CD4-positive, alpha-beta T cell treated with Interleukin-15 for 1 hour (primary cell): ENCODE data around the gene LPXN.

ENCODE experiments used
- DNase-seq: peaks from one replicate; pipeline ENCODE4 v3.0.0-alpha.2; 2020

Gene LPXN

GRCh38 chr11:58578635-58579191 is 3.1 kb upstream of the LPXN start, which contains the start of gene ZFP91:
Gene ZFP91 (plus strand): TSS chr11:58579063. CDS start chr11:58579282, 219 bp downstream.
- peak; percentile 98 for DNase-seq

DNA sequence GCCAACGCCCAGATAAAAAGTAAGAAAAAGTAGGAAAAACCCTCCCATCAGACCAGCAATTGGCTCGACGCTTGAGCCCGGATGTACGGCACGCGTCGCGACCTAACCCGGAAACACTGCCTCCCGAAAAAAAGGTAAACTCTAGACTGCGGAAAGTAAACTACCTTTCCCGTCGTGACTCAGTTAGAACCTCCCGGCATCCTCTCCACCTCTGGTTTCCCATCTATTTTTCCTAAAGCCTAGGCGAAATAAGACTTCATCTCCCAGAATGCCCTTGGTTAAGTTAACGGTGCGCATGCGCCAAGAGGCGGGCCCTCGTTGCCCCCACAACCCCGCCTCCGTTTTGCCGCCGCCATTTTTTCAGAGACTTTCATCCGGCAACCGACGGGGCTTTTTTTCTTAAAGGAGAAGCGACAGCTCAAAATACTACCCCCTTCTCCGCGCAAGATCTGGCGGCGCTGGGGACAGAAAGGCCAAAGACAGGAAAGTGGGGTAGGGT is 2.5 kb upstream of the LPXN start:
- peak; percentile 94 for DNase-seq

- peak; percentile 88 for DNase-seq
Observed at GRCh38 chr11:58577555-58578135, 2.0 kb upstream of the LPXN start.

DNA sequence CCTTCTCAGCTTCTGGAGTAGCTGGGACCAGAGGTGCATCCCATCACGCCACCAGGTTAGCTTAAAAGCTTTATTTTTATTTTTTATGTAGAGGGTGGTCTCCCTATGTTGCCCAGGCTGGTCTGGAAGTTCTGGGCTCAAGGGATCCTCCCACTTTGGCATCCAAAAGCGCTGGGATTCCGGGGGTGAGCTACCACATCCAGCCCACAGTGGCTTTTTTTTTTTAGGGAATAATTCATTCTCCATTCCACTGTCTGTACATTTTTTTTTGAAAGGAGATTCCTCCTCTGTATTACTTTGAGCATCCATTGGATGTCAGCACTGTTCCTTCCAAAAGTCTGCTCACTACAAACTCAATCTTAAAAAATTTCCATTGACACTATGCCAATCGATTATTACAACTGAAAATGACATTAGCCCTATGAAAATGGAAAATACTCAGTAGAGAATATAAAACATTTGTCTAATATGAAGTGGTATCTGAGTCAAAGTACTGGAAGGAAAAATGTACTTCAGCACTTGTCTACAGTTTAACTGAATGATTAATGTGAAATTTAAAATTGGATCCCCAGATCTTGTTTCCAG is 1.3 kb upstream of the LPXN start:
- no peak for DNase-seq

DNA sequence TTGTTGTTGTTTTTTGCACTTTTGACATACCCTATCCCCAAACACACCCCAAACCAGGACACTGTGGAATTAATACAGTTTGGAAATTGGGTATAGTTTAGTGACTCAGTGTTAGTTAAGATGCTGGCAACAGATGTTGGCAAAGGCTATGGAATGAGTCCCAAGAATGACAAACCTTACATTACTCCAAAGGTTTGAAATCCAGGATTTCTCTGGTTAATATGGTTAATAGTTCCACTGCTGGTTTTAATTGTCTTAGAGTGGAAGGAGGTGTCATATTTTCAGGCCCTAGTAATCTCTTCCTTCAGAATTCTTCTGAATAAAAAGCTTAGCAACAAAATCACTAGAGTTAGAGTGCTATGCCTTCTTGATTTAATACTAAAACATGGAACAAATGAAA is 775 bp downstream of the LPXN start:
- DNase-seq, result no peak

DNA sequence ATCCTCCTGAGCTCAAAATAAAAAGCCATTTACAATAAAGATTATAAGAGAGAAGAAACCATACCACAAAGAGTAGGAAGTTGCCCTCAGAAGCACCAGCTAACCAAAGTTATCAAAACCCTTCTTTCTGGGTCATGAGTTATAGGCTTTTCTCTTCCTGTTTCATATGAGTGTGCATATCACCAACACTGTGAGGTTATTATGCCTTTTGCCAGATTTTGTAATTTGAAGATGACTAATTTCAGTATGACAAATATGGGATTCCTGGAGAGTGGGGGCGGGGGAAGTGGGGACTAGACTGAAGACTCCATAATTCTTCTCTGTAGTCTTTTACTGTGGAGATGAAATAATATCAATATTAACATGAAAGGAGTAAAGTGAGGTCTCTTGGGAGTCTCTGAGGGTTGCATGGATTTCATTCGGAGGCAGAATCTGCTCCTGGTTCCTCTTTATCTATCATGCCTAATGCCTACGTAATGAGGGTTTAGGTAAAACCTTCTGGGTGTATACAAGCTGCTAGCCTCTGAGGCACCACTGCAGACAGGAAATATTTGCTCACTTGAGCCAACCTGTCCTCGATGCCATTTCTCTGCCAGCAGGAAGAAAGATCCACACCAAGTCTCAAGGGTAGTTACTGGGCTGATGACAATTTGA is 2.1 kb downstream of the LPXN start:
- peak; percentile 63 for DNase-seq

- peak; percentile 19 for DNase-seq
Observed at GRCh38 chr11:58572906-58573305, 2.8 kb downstream of the LPXN start.

DNA sequence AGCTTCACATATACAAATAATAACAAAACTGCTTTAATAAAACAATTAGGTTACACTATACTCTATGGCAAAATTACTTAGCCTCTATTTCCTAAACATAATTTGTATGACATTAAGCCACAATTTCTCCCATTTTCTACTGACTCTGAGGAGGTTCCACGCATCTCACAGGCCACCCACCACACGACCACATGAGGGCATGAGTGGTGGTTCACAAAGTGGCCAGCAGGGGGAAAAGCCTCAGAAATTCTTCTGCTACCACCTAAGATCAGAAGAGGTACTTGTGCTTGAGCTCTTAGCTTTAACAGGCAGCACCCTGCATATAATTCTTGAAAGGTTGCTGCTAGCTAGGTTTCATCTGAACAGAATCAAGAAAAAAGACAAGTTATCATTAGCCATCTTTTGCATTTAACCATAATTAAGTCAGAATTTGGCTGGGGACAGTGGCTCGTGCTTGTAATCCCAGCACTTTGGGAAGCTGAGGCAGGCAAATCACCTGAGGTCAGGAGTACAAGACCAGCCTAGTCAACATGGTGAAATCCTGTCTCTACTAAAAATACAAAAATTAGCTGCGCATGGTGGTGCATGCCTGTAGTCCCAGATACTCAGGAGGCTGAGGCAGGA is 7.7 kb downstream of the LPXN start:
- DNase-seq, result peak; percentile 79

DNA sequence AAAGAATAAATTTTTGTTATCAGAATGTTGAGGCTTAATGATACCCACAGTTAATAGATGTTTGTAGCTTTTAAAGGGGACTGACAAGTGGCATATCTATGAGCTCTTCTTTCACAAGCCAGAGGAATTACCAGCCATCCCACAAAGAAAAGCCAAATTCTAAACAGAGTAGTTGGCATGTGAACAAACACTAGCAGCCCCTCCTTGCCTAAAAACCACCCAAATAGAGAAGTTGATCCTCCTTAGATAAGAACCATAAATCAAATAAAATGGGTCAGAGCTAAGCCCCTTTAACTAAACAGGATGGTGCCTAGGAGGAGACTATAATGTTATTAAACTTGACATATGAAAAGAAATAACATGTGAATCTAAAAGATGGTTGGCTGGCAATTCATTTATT is 11.4 kb downstream of the LPXN start:
- no peak for DNase-seq

GRCh38 chr11:58562375-58562800 is 13.3 kb downstream of the LPXN start:
- DNase-seq, result no peak

GRCh38 chr11:58561394-58562098 is 14.1 kb downstream of the LPXN start:
- no peak for DNase-seq

- no peak for DNase-seq
Observed at GRCh38 chr11:58560842-58561241, 14.8 kb downstream of the LPXN start.

DNA sequence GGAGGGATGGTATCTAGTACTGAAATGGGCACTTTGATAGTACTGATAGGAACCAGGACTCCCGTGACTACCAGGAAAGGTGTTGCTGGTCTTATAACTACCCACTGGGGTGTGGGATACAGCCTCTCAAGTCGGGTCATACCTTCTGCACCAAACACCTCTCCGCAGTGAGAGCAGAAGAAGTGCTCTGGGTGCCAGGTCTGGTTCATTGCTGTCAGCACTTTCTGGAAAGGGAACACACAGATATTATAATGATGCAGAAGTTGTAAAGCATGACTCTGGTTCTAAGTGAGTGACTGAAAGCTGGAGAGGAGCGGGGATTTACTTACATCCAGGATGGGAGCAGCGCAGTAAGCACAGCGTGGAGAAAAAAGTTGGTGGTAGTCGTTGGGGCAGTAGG is 26.0 kb downstream of the LPXN start:
- DNase-seq, result no peak

DNA sequence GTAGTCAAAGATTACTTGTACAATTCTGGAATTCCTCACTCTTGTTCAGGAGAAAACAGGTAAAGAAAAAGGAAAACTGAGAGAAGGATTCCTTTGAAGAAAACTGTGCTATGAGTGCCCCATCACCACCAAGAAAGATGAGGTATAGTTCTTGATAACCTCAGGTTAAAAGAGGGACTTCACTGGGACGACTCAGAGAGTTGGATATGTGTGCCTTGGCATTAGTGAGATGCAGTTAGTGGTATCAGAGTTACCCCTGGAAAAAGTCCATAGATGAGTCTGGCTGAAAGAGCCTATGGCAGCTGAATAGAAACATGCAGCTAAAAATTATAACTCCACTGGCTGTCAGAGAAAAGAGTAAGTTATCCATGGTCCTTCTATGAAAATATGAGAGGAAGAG is 28.8 kb downstream of the LPXN start:
- DNase-seq, result no peak

DNA sequence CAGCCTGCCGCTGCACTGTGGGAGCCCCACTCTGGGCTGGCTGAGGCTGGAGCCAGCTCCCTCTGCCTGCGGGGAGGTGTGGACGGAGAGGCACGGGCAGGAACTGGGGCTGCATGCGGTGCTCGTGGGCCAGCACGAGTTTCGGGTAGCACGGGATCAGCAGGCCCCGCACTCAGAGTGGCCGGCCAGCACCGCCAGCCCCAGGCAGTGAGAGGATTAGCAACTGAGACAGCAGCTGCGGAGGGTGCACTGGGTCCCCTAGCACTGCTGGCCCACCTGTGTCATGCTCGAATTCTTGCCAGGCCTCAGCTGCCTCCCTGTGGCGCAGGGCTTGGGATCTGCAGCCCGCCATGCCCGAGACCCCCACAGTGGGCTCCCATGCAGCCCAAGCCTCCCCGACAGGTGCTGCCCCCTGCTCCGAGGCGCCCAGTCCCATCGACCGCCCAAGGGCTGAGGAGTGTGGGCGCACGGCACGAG is 43.8 kb downstream of the LPXN start:
- no peak for DNase-seq

- peak; percentile 41 for DNase-seq
Observed at GRCh38 chr11:58530236-58530635, 45.4 kb downstream of the LPXN start.

DNA sequence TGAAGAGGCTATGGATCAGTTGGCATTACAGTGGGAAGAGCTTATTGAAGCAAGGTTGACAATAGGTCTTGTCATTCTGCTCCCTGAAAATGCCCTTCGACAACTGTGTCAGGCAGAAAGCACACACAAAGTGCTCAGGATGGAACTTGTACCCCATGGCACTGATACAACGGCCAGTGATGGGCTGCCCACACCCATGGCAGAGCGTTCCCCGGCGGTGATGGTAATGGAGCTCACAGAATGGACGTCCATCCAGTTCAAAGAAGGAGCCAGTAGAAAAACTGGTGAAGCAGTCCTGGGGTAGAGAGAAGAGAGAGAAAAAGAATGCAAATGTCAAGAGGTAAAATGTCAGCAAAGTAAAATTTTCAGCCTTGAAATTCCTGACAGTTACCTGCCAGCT is 48.2 kb downstream of the LPXN start:
- no peak for DNase-seq

- DNase-seq, result no peak
Observed at GRCh38 chr11:58526721-58527120, 48.9 kb downstream of the LPXN start.

DNA sequence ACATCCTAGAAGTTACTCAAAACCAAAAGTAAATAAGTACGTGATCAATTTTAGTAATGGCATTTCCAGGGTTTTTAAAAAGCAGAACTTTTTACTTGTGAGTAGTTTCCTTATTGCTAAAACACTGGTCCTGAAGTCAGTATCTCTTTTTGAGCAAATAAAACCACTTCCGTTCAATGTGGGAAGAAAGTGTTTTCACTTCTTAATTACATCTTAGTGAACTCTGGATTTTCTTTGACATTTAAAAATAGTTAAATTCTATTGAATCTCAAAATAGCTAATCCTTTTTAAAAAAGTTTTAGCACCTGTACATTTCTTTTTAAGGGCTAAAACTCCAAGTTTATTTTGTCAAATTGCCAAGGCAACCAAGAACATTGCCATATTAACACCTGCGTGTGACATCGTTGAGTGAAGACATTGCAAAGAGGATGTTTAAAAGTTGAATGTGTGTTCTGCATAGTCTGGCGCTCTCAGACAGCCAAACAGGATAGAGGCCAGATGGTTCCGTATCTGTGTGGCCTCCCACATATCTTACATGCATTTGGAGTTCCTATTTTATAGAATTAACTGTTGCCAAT is 50.5 kb downstream of the LPXN start:
- peak; percentile 66 for DNase-seq

DNA sequence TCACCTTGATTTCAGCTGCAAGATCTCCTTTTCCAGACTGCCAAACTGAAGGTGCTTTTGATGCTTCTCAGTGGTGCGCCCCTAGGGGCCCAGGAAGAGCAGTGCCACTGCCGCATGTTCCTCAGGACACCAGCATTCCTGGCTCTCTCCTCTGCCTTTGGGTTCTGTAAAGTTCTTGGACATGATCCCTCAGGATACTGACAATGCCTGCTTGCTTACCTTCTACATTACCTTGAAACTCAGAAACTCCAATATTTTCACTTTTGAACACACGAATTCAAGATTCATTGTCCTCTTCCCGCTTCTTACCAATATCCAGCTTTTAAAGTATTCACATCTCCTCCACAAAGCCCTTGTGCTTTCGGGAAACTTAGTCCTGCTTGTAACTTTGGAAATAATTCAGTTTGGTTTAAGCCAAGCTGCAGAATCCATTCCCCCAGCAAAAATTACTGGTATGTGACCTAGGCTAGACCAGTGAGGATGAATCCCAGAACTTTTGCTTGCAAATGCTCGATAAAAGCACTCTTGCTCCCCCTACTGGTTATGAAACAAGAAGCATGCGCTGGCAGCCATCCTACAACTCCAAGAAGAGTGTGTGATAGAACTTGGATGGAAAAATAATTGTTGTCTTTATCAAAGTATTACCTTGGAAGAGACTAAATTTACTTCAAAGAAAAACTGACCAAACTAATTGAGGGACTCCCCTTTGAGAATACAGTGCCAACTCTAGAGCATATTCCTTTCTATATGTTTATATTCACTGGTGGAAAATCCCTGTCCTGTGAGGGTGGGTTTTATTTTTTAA is 51.2 kb downstream of the LPXN start:
- DNase-seq, result peak; percentile 49

DNA sequence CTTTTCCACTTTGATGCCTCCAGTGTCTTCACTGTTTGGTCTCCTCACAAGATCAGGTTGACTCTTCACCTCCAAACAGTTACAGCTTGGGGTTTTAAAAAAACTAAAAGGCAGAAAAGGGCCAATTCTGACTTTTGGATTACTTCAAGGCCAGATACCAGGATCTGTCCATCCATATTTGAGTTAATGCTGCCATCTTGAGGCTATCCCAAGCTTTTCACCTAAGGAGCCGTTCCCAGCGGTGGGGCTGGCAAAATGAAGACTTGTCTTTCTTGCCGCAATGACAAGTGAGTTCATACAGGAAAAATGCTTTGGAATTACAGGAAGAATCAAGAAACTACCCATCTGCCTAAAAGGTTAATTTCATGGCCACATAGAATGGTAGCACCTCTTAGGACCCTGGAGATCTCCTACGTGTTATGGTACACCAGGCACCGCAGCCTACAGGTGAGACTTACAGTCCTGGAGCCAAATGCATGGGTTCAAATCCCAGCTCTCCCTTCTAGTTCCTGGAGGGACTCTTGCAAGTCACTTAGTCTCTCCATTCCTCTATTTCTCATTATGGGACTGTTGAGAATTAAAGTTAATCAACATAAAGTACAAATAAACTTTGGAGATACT is 61.8 kb downstream of the LPXN start:
- DNase-seq, result no peak
